A549 (cell line): ENCODE data around the gene DAB2IP.

ENCODE experiments used
- BHLHE40 ChIP-seq: IDR thresholded peaks from 2 replicates; pipeline ENCODE4 v1.6.1; 2012; ENCODE audit warnings: low read depth, low read length, inconsistent platforms
- CEBPB ChIP-seq, 2 experiments: fragments of >200 bp in 1 of 2; sonication (Bioruptor Twin) in 1 of 2; formaldehyde crosslinking in 1 of 2; IDR thresholded peaks; 2 replicates each; pipeline ENCODE4 v1.6.1; 2012 to 2016
- CTCF ChIP-seq: fragments of >200 bp; sonication (Bioruptor Twin); formaldehyde crosslinking; IDR thresholded peaks from 3 replicates; pipeline ENCODE4 v1.5.1; 2016
- E2F6 ChIP-seq: IDR thresholded peaks from 2 replicates; pipeline ENCODE4 v1.6.1; 2012; ENCODE audit warnings: low read depth, borderline replicate concordance
- HMGXB4 ChIP-seq: fragments of 250-450 bp; sonication (Bioruptor Pico); IDR thresholded peaks from 2 replicates; pipeline ENCODE4 v1.5.0; 2021; ENCODE audit warnings: mild to moderate bottlenecking, moderate library complexity, borderline replicate concordance
- PBX3 ChIP-seq: IDR thresholded peaks from 2 replicates; pipeline ENCODE4 v1.6.1; 2012
- RAD21 ChIP-seq, 2 experiments: fragments of >200 bp in 1 of 2; sonication (Bioruptor Twin) in 1 of 2; formaldehyde crosslinking in 1 of 2; IDR thresholded peaks in 1 of 2; conservative IDR thresholded peaks in 1 of 2; 2 replicates in 1 of 2; 3 replicates in 1 of 2; pipeline ENCODE4 v1.6.1; 2012 to 2018; ENCODE audit warnings: inconsistent platforms in 1 of 2
- REST ChIP-seq: fragments of 200-600 bp; sonication (generic); IDR thresholded peaks from 2 replicates; pipeline ENCODE4 v1.6.1; 2016; ENCODE audit warnings: antibody characterized with exemption, mild to moderate bottlenecking, moderate library complexity
- RFX5 ChIP-seq: fragments of 450-650 bp; IDR thresholded peaks from 2 replicates; pipeline ENCODE4 v1.7.1; 2014; ENCODE audit warnings: antibody characterized with exemption, mild to moderate bottlenecking, moderate library complexity
- RNF2 ChIP-seq: fragments of 200-600 bp; sonication (generic); IDR thresholded peaks from 2 replicates; pipeline ENCODE4 v1.6.1; 2016; ENCODE audit warnings: low read depth, mild to moderate bottlenecking, antibody characterized with exemption, moderate library complexity, borderline replicate concordance

- TF ChIP-seq CTCF, result no peak
- no peak for TF ChIP-seq E2F6
- TF ChIP-seq HMGXB4 (CRISPR knock-in tag), result no peak
- no peak for TF ChIP-seq CEBPB (IDR thresholded peaks at IDR 0.05)
- TF ChIP-seq RAD21 (conservative IDR thresholded peaks at IDR 0.05 in 1 of 2, IDR thresholded peaks at IDR 0.05 in 1 of 2), result no peak
- TF ChIP-seq RNF2, result no peak
- no peak for TF ChIP-seq PBX3
- no peak for TF ChIP-seq RFX5
- no peak for TF ChIP-seq BHLHE40
- no peak for TF ChIP-seq REST
Measured at GRCh38 chr9:121780177-121781040, 129.0 kb downstream of the DAB2IP start.
